IMR-90 (cell line): ENCODE data around the gene GNAS. TPM values are rescaled to one million over a fixed set of nuclear protein-coding genes. Genes with fewer than 3 reads are reported as not detected.

Experiments
- ATAC-seq: fragments of 200-7000 bp; cut with Tn5 transposase; 2 replicates; pipeline ENCODE4 v1.9.1; 2020; ENCODE audit warnings: low read depth, mild to moderate bottlenecking, moderate library complexity
- BruUV-seq: library from RNA; stranded (reverse); fragments of 400-500 nt; replicated peaks from 2 replicates; lab custom pipeline; 2021; lab: Mats Ljungman, UMichigan
- CTCF ChIA-PET: fragments of 300-600 bp; formaldehyde crosslinking; extraction: SDS; loops from one replicate; lab custom pipeline; 2021; ENCODE audit warnings: antibody characterized with exemption; lab: Yijun Ruan, JAX
- POLR2A ChIA-PET: fragments of 300-600 bp; sonication (Branson Sonifier 250); formaldehyde crosslinking; loops from one replicate; lab custom pipeline; 2022; ENCODE audit warnings: antibody characterized with exemption; ENCODE audit not compliant: unreplicated experiment; lab: Charles Lee
- DNase-seq: peaks from one replicate; pipeline ENCODE4 v3.0.0; 2013
- H2AFZ ChIP-seq: replicated peaks from 2 replicates; pipeline ENCODE3; 2013; ENCODE audit warnings: low read length, mild to moderate bottlenecking; ENCODE audit not compliant: poor library complexity
- H2AK5ac ChIP-seq: 2 replicates; pipeline ENCODE4 v1.6.1; 2013; ENCODE audit warnings: low read depth, low read length, inconsistent platforms
- H2AK9ac ChIP-seq: replicated peaks from 2 replicates; pipeline ENCODE3; 2013; ENCODE audit warnings: mild to moderate bottlenecking, low read depth, low read length, moderate library complexity; ENCODE audit not compliant: poor library complexity
- H2BK120ac ChIP-seq: 2 replicates; pipeline ENCODE4 v1.6.1; 2013; ENCODE audit warnings: low read depth, low read length, inconsistent platforms
- H2BK15ac ChIP-seq: 3 replicates; pipeline ENCODE4 v1.6.1; 2013; ENCODE audit warnings: low read depth, low read length, inconsistent platforms
- H2BK20ac ChIP-seq: 2 replicates; pipeline ENCODE4 v1.6.1; 2013; ENCODE audit warnings: low read depth, mild to moderate bottlenecking, inconsistent platforms, low read length, moderate library complexity
- H2BK5ac ChIP-seq: 2 replicates; pipeline ENCODE4 v1.6.1; 2013; ENCODE audit warnings: mild to moderate bottlenecking, low read depth, low read length, inconsistent platforms; ENCODE audit not compliant: poor library complexity, severe bottlenecking
- H3K14ac ChIP-seq: replicated peaks from 2 replicates; pipeline ENCODE4 v1.6.1; 2013; ENCODE audit warnings: low read depth, low read length, inconsistent platforms
- H3K18ac ChIP-seq: 2 replicates; pipeline ENCODE4 v1.6.1; 2013; ENCODE audit warnings: low read depth, low read length, control low read depth
- H3K23ac ChIP-seq: 2 replicates; pipeline ENCODE4 v1.6.1; 2013; ENCODE audit warnings: low read depth, low read length, inconsistent platforms
- H3K27ac ChIP-seq: 2 replicates; pipeline ENCODE4 v1.5.1; 2013; ENCODE audit warnings: mild to moderate bottlenecking, control low read depth, low read length; ENCODE audit not compliant: insufficient read depth
- H3K27me3 ChIP-seq: 2 replicates; pipeline ENCODE4 v1.6.1; 2013; ENCODE audit warnings: low read length; ENCODE audit not compliant: control insufficient read depth, insufficient read depth
- H3K36me3 ChIP-seq: 2 replicates; pipeline ENCODE4 v1.6.1; 2013; ENCODE audit warnings: low read length, mixed read lengths; ENCODE audit not compliant: control insufficient read depth, insufficient read depth
- H3K4ac ChIP-seq: 2 replicates; pipeline ENCODE4 v1.6.1; 2013; ENCODE audit warnings: low read depth, low read length, inconsistent platforms
- H3K4me1 ChIP-seq: 2 replicates; pipeline ENCODE4 v1.6.1; 2013; ENCODE audit warnings: low read length, mixed read lengths; ENCODE audit not compliant: control insufficient read depth, insufficient read depth
- H3K4me2 ChIP-seq: 2 replicates; pipeline ENCODE4 v1.6.1; 2013; ENCODE audit warnings: low read depth, mild to moderate bottlenecking, control low read depth, low read length, moderate library complexity
- H3K4me3 ChIP-seq: 2 replicates; pipeline ENCODE4 v1.5.1; 2013; ENCODE audit warnings: low read depth, mild to moderate bottlenecking, control low read depth, low read length, moderate library complexity; ENCODE audit not compliant: insufficient read depth
- H3K56ac ChIP-seq: 2 replicates; pipeline ENCODE4 v1.6.1; 2013; ENCODE audit warnings: low read length, inconsistent platforms; ENCODE audit not compliant: insufficient read depth; ENCODE audit errors: extremely low read depth
- H3K79me1 ChIP-seq, 2 experiments: 2 replicates each; pipeline ENCODE4 v1.6.1; 2013; ENCODE audit warnings: low read length in 2 of 2, inconsistent platforms in 1 of 2, low read depth in 1 of 2
- H3K9ac ChIP-seq: 2 replicates; pipeline ENCODE4 v1.6.1; 2013; ENCODE audit warnings: low read depth, low read length, control low read depth
- H3K9me1 ChIP-seq: 2 replicates; pipeline ENCODE4 v1.6.1; 2013; ENCODE audit warnings: low read length, inconsistent platforms; ENCODE audit not compliant: insufficient read depth
- H3K9me3 ChIP-seq: 2 replicates; pipeline ENCODE4 v1.6.1; 2013; ENCODE audit warnings: low read length; ENCODE audit not compliant: control insufficient read depth, insufficient read depth
- H4K20me1 ChIP-seq: 2 replicates; pipeline ENCODE4 v1.6.1; 2013; ENCODE audit warnings: low read length, inconsistent platforms; ENCODE audit not compliant: insufficient read depth
- H4K5ac ChIP-seq: 2 replicates; pipeline ENCODE4 v1.6.1; 2013; ENCODE audit warnings: mild to moderate bottlenecking, low read depth, low read length, control low read depth
- H4K8ac ChIP-seq, 2 experiments: 2 replicates each; pipeline ENCODE4 v1.6.1; 2013; ENCODE audit warnings: low read depth in 2 of 2, low read length in 2 of 2, control low read depth in 1 of 2, inconsistent platforms in 1 of 2
- H4K91ac ChIP-seq: 2 replicates; pipeline ENCODE4 v1.6.1; 2013; ENCODE audit warnings: low read depth, low read length, inconsistent platforms; ENCODE audit not compliant: insufficient read depth
- BHLHE40 ChIP-seq: fragments of 150-350 bp; IDR thresholded peaks from 2 replicates; pipeline ENCODE4 v1.6.1; 2016; ENCODE audit warnings: mild to moderate bottlenecking, low read depth, low read length
- CEBPB ChIP-seq: IDR thresholded peaks from 2 replicates; pipeline ENCODE4 v1.6.1; 2012; ENCODE audit warnings: low read depth, low read length, improper control_type of control experiment
- CHD1 ChIP-seq: IDR thresholded peaks from 2 replicates; pipeline ENCODE4 v1.6.1; 2012; ENCODE audit warnings: low read depth, low read length, improper control_type of control experiment
- FOS ChIP-seq: fragments of 150-350 bp; IDR thresholded peaks from 2 replicates; pipeline ENCODE4 v1.6.1; 2016; ENCODE audit warnings: low read depth, low read length
- MAFK ChIP-seq: IDR thresholded peaks from 2 replicates; pipeline ENCODE4 v1.6.1; 2012; ENCODE audit warnings: low read depth, low read length, improper control_type of control experiment
- MAZ ChIP-seq: IDR thresholded peaks from 2 replicates; pipeline ENCODE4 v1.6.1; 2012; ENCODE audit warnings: low read depth, mild to moderate bottlenecking, low read length, improper control_type of control experiment, moderate library complexity, borderline replicate concordance
- MXI1 ChIP-seq: IDR thresholded peaks from 2 replicates; pipeline ENCODE4 v1.6.1; 2012; ENCODE audit warnings: low read depth, mild to moderate bottlenecking, low read length, moderate library complexity, borderline replicate concordance
- NFE2L2 ChIP-seq: fragments of 150-350 bp; IDR thresholded peaks from 2 replicates; pipeline ENCODE4 v1.6.1; 2016; ENCODE audit warnings: low read depth, mild to moderate bottlenecking, low read length
- POLR2A ChIP-seq: IDR thresholded peaks from 2 replicates; pipeline ENCODE4 v1.6.1; 2012; ENCODE audit warnings: mild to moderate bottlenecking, low read depth, low read length
- RAD21 ChIP-seq: IDR thresholded peaks from 2 replicates; pipeline ENCODE4 v1.6.1; 2012; ENCODE audit warnings: low read length, improper control_type of control experiment
- RCOR1 ChIP-seq: IDR thresholded peaks from 2 replicates; pipeline ENCODE4 v1.6.1; 2012; ENCODE audit warnings: mild to moderate bottlenecking, low read length, improper control_type of control experiment; ENCODE audit not compliant: insufficient replicate concordance
- RFX5 ChIP-seq: IDR thresholded peaks from 2 replicates; pipeline ENCODE4 v1.8.0; 2012; ENCODE audit warnings: low read depth, mild to moderate bottlenecking, low read length, moderate library complexity
- SMC3 ChIP-seq: fragments of 150-350 bp; IDR thresholded peaks from 2 replicates; pipeline ENCODE4 v1.6.1; 2016; ENCODE audit warnings: low read depth, mild to moderate bottlenecking, antibody characterized with exemption, low read length, moderate library complexity
- WGBS, 2 experiments: methylation state at CpG; one replicate each; pipeline versions ENCODE4 v1.1.5 to v1.1.7; 2013; ENCODE audit warnings: missing lambda C conversion rate in 2 of 2; ENCODE audit not compliant: insufficient read length in 1 of 2; ENCODE audit errors: extremely low coverage in 2 of 2; 5-methylcytosine and 5-hydroxymethylcytosine counted together
- dilution Hi-C: fragments of 300-500 bp; cut with HindIII; formaldehyde crosslinking; loops from one replicate; pipeline ENCODE4 v1.14.3; 2018; ENCODE audit warnings: low sequenced_read_pairs; ENCODE audit not compliant: unreplicated experiment
- in situ Hi-C: fragments of 300-500 bp; cut with MboI; formaldehyde crosslinking; loops from 3 replicates; pipeline ENCODE4 v1.14.3; 2019; ENCODE audit warnings: low sequenced_read_pairs, inconsistent platforms, mixed read lengths
- intact Hi-C: fragments of 100-400 bp; cut with micrococcal nuclease; formaldehyde crosslinking; loops from 2 replicates; pipeline ENCODE4 v1.10.0; 2022
- polyA plus RNA-seq, 3 experiments: library from polyadenylated mRNA; depleted of rRNA; stranded (reverse); fragments of >200 nt; gene quantifications; 2 replicates each; pipeline ENCODE4 v1.2.3, GENCODE V29; 2012; ENCODE audit warnings: low replicate concordance in 1 of 3
- total RNA-seq: library from RNA; depleted of rRNA; stranded (reverse); fragments of >200 nt; gene quantifications from 2 replicates; pipeline ENCODE4 v1.2.3, GENCODE V29; 2012
- TF ChIP-seq, protein P1 (sequence below): fragments of 150-350 bp; IDR thresholded peaks from 2 replicates; pipeline ENCODE4 v1.6.1; 2016; ENCODE audit warnings: low read depth, mild to moderate bottlenecking, low read length, moderate library complexity, borderline replicate concordance
- TF ChIP-seq, protein P2 (sequence below): conservative IDR thresholded peaks from 2 replicates; pipeline ENCODE4 v1.5.1; 2012; ENCODE audit warnings: mild to moderate bottlenecking, low read depth, low read length, improper control_type of control experiment
- TF ChIP-seq, protein P3 (sequence below): fragments of 150-350 bp; IDR thresholded peaks from 2 replicates; pipeline ENCODE4 v1.6.1; 2017; ENCODE audit warnings: mild to moderate bottlenecking, antibody characterized with exemption, low read length, low read depth

The GNAS gene
- total and polyA plus RNA-seq, 2 of the 4 experiments (the other 2 are of a cell fraction), result 397 to 1,356 TPM

DNA sequence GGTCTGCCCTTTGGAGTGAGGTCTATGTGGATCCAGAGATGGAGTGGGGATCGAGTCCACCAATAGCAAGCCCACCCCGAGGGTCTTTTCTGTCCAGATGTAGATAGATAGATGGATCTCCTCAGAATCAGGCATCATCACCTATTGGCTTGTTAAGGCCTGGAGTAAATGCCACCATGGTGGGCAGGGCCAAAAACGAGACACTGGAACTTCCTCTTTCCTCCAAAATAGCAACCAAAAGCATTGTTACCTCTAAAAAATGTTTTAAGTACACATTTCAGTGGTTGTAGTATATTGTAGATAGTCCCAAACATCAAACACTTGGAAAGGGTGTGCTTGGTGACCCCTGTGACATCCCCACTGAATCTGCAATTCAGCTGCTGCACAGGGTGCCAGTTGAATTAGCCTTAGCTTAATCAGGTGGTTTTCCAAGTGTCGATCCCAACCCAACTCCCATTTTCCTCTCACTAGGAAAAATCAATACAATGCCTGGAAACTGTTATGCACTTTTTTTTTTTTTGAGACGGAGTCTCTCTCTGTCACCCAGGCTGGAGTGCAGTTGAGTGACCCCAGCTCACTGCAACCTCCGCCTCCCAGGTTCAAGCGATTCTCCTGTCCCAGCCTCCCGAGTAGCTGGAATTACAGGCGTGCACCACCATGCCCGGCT, 93.6 kb downstream of the GNAS start:
- WGBS, 2 experiments, result no CpG with 5 or more reads among the region's 10 CpGs
- no peak overlapping the region for H3K27ac ChIP-seq
- no peak overlapping the region for H2BK20ac ChIP-seq
- no peak overlapping the region for H3K56ac ChIP-seq
- no peaks in the 10 kb centered on the region for H3K9me1 ChIP-seq
- H2BK5ac ChIP-seq, result no peak overlapping the region
- H3K9ac ChIP-seq, result no peak overlapping the region
- H3K4ac ChIP-seq, result no peak overlapping the region
- H2BK120ac ChIP-seq, result no peak overlapping the region
- no peak overlapping the region for H3K4me3 ChIP-seq
- H3K18ac ChIP-seq, result no peak overlapping the region
- H4K91ac ChIP-seq, result no peak overlapping the region
- peaks cover 13% of the 10 kb centered on the region for H3K27me3 ChIP-seq
- H3K36me3 ChIP-seq, result no peaks in the 10 kb centered on the region
- H4K8ac ChIP-seq, result no peak overlapping the region
- no peak overlapping the region for H2AK9ac ChIP-seq
- TF ChIP-seq, protein P1, sequence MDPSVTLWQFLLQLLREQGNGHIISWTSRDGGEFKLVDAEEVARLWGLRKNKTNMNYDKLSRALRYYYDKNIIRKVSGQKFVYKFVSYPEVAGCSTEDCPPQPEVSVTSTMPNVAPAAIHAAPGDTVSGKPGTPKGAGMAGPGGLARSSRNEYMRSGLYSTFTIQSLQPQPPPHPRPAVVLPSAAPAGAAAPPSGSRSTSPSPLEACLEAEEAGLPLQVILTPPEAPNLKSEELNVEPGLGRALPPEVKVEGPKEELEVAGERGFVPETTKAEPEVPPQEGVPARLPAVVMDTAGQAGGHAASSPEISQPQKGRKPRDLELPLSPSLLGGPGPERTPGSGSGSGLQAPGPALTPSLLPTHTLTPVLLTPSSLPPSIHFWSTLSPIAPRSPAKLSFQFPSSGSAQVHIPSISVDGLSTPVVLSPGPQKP, result no peak
- TF ChIP-seq SMC3, result no peak
- TF ChIP-seq, protein P2, sequence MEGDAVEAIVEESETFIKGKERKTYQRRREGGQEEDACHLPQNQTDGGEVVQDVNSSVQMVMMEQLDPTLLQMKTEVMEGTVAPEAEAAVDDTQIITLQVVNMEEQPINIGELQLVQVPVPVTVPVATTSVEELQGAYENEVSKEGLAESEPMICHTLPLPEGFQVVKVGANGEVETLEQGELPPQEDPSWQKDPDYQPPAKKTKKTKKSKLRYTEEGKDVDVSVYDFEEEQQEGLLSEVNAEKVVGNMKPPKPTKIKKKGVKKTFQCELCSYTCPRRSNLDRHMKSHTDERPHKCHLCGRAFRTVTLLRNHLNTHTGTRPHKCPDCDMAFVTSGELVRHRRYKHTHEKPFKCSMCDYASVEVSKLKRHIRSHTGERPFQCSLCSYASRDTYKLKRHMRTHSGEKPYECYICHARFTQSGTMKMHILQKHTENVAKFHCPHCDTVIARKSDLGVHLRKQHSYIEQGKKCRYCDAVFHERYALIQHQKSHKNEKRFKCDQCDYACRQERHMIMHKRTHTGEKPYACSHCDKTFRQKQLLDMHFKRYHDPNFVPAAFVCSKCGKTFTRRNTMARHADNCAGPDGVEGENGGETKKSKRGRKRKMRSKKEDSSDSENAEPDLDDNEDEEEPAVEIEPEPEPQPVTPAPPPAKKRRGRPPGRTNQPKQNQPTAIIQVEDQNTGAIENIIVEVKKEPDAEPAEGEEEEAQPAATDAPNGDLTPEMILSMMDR, result no peak
- no peak for TF ChIP-seq MXI1
- TF ChIP-seq MAZ, result no peak
- TF ChIP-seq RAD21, result no peak
- TF ChIP-seq FOS, result no peak
- TF ChIP-seq RFX5, result no peak
- no peak for TF ChIP-seq BHLHE40
- TF ChIP-seq POLR2A, result no peak
- TF ChIP-seq CHD1, result no peak
- TF ChIP-seq MAFK, result no peak
- TF ChIP-seq, protein P3, sequence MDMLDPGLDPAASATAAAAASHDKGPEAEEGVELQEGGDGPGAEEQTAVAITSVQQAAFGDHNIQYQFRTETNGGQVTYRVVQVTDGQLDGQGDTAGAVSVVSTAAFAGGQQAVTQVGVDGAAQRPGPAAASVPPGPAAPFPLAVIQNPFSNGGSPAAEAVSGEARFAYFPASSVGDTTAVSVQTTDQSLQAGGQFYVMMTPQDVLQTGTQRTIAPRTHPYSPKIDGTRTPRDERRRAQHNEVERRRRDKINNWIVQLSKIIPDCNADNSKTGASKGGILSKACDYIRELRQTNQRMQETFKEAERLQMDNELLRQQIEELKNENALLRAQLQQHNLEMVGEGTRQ, result no peak
- no peak for TF ChIP-seq RCOR1
- no peak for TF ChIP-seq NFE2L2
- TF ChIP-seq CEBPB, result no peak
- H2BK15ac ChIP-seq, result no peak overlapping the region
- H3K14ac ChIP-seq, result no peak overlapping the region
- H2AFZ ChIP-seq, result no peak overlapping the region
- no peaks in the 10 kb centered on the region for H3K9me3 ChIP-seq
- no TSS peak for BruUV-seq
- DNase-seq (no peak), ATAC-seq (no peak)
- dilution Hi-C loops, result no loop called here
- intact Hi-C loops, result no loop called here
- ChIA-PET POLR2A (no interaction called here), CTCF (no interaction called here)
- no peaks in the 10 kb centered on the region for H4K20me1 ChIP-seq
- H3K4me2 ChIP-seq, result no peak overlapping the region
- H3K79me1 ChIP-seq, result no peaks in the 10 kb centered on the region
- H3K23ac ChIP-seq, result no peak overlapping the region
- no peak overlapping the region for H2AK5ac ChIP-seq
- no peaks in the 10 kb centered on the region for H3K4me1 ChIP-seq
- H4K5ac ChIP-seq, result no peak overlapping the region
- in situ Hi-C loops, result no loop called here
